ENCODE data around the gene MRC2. TPM values are rescaled to one million over a fixed set of nuclear protein-coding genes. Genes with fewer than 3 reads are reported as not detected.
"Not testable (repeated sequence)": the region's sequence is repeated elsewhere in the genome, so short reads cannot be mapped to it uniquely, and the experiment has no call there.

The MRC2 gene
- total RNA-seq, 2 donors from 2014 or later: 34.2 to 73.7 TPM

GRCh38 chr17:62690168-62690897 lies 62.9 kb downstream of the MRC2 start:
- intact Hi-C loops (cut with DNase I): no loop called here
- no peaks in the 10 kb centered on the region for H3K4me1 ChIP-seq (replicated peaks)
- WGBS: 90% methylated on average over 19 of the region's 19 CpGs

GRCh38 chr17:62691589-62691915 lies 64.1 kb downstream of the MRC2 start:
- DNase-seq (ENCODE audit: low spot score); H3K36me3 ChIP-seq; H3K4me3 ChIP-seq; H3K27me3 ChIP-seq (replicated peaks; ENCODE audit: insufficient read depth); H3K27ac ChIP-seq; H3K9me3 ChIP-seq; H3K4me1 ChIP-seq (replicated peaks); intact Hi-C loops (cut with DNase I): not testable (repeated sequence)
- 87% methylated on average over 8 of the region's 8 CpGs for WGBS

More at GRCh38 chr17:62690168-62690897, 62.9 kb downstream of the MRC2 start:
- no peaks in the 10 kb centered on the region for H3K36me3 ChIP-seq
- DNase-seq (ENCODE audit: low spot score): no peak
- no peak overlapping the region for H3K4me3 ChIP-seq
- H3K27me3 ChIP-seq (replicated peaks; ENCODE audit: insufficient read depth): no peaks in the 10 kb centered on the region
- H3K9me3 ChIP-seq: no peaks in the 10 kb centered on the region
- no peak for TF ChIP-seq POLR2AphosphoS5 (IDR thresholded peaks at IDR 0.05)
- no peak for TF ChIP-seq POLR2A (IDR thresholded peaks at IDR 0.05)
- no peak for TF ChIP-seq CTCF (IDR thresholded peaks at IDR 0.05)
- H3K27ac ChIP-seq: no peak overlapping the region

GRCh38 chr17:62692159-62692651 lies 64.7 kb downstream of the MRC2 start:
- TF ChIP-seq CTCF (IDR thresholded peaks at IDR 0.05) (no peak), POLR2A (IDR thresholded peaks at IDR 0.05) (no peak), POLR2AphosphoS5 (IDR thresholded peaks at IDR 0.05) (no peak)

GRCh38 chr17:62692721-62693431 lies 65.4 kb downstream of the MRC2 start:
- WGBS: 74% methylated on average over 14 of the region's 14 CpGs
- DNase-seq (ENCODE audit: low spot score): no peak
- Histone ChIP-seq H3K4me1 (replicated peaks) (no peaks in the 10 kb centered on the region), H3K4me3 (no peak overlapping the region), H3K36me3 (no peaks in the 10 kb centered on the region), H3K27ac (no peak overlapping the region), H3K27me3 (replicated peaks; ENCODE audit: insufficient read depth) (no peaks in the 10 kb centered on the region), H3K9me3 (no peaks in the 10 kb centered on the region)
- intact Hi-C loops (cut with DNase I): no loop called here
- TF ChIP-seq POLR2A (IDR thresholded peaks at IDR 0.05) (no peak), CTCF (IDR thresholded peaks at IDR 0.05) (peak in 2 of 4 experiments; percentile 24 to 39), POLR2AphosphoS5 (IDR thresholded peaks at IDR 0.05) (no peak)

More at GRCh38 chr17:62692159-62692651, 64.7 kb downstream of the MRC2 start:
- no peak for DNase-seq (ENCODE audit: low spot score)
- Histone ChIP-seq H3K27me3 (replicated peaks; ENCODE audit: insufficient read depth) (no peaks in the 10 kb centered on the region), H3K9me3 (no peaks in the 10 kb centered on the region), H3K36me3 (no peaks in the 10 kb centered on the region), H3K4me1 (replicated peaks) (no peaks in the 10 kb centered on the region), H3K4me3 (no peak overlapping the region), H3K27ac (no peak overlapping the region)
- 89% methylated on average over 20 of the region's 20 CpGs for WGBS
- intact Hi-C loops (cut with DNase I): no loop called here

- intact Hi-C loops (cut with DNase I): no loop called here
- TF ChIP-seq CTCF (IDR thresholded peaks at IDR 0.05) (no peak), POLR2A (IDR thresholded peaks at IDR 0.05) (no peak), POLR2AphosphoS5 (IDR thresholded peaks at IDR 0.05) (no peak)
- Histone ChIP-seq H3K27ac (no peak overlapping the region), H3K4me3 (no peak overlapping the region), H3K27me3 (replicated peaks; ENCODE audit: insufficient read depth) (no peaks in the 10 kb centered on the region), H3K9me3 (no peaks in the 10 kb centered on the region), H3K36me3 (no peaks in the 10 kb centered on the region), H3K4me1 (replicated peaks) (no peaks in the 10 kb centered on the region)
- 57% methylated on average over 18 of the region's 19 CpGs for WGBS
- DNase-seq (ENCODE audit: low spot score): no peak
Observed at GRCh38 chr17:62693616-62694409, 66.3 kb downstream of the MRC2 start.

GRCh38 chr17:62695093-62695738 lies 67.7 kb downstream of the MRC2 start:
- DNase-seq (ENCODE audit: low spot score); intact Hi-C loops (cut with DNase I); H3K4me3 ChIP-seq; H3K27me3 ChIP-seq (replicated peaks; ENCODE audit: insufficient read depth); H3K4me1 ChIP-seq (replicated peaks); H3K36me3 ChIP-seq; H3K27ac ChIP-seq; H3K9me3 ChIP-seq: not testable (repeated sequence)
- 93% methylated on average over 5 of the region's 5 CpGs for WGBS

Measured in prostate gland (tissue), 2 donors.